GM18519 (cell line): ENCODE data around the gene ANKRD27.
"Not testable (repeated sequence)": the region's sequence is repeated elsewhere in the genome, so short reads cannot be mapped to it uniquely, and the experiment has no call there.

Experiments
- ATAC-seq: cut with Tn5 transposase; IDR thresholded peaks from one replicate; pipeline ENCODE4 v1.9.1; 2021; ENCODE audit warnings: mild to moderate bottlenecking, moderate library complexity; ENCODE audit not compliant: unreplicated experiment, low FRiP score

ANKRD27 gene

GRCh38 chr19:32656379-32656778 lies 18.6 kb downstream of the ANKRD27 start:
- not testable (repeated sequence) for ATAC-seq

- ATAC-seq = no peak
These were observed 21.4 kb downstream of the ANKRD27 start for GRCh38 chr19:32653599-32653915.

- no peak for ATAC-seq
These were observed 21.9 kb downstream of the ANKRD27 start for GRCh38 chr19:32652894-32653598.

- ATAC-seq = not testable (repeated sequence)
These were observed 22.6 kb downstream of the ANKRD27 start for GRCh38 chr19:32652331-32652730.

GRCh38 chr19:32651729-32652140 lies 23.2 kb downstream of the ANKRD27 start:
- ATAC-seq = no peak

GRCh38 chr19:32650671-32651070 lies 24.3 kb downstream of the ANKRD27 start:
- ATAC-seq = no peak

- ATAC-seq = no peak
These were observed 25.2 kb downstream of the ANKRD27 start for GRCh38 chr19:32649751-32650150.

GRCh38 chr19:32647361-32647760 lies 27.6 kb downstream of the ANKRD27 start:
- ATAC-seq = no peak

GRCh38 chr19:32646556-32646955 lies 28.4 kb downstream of the ANKRD27 start:
- no peak for ATAC-seq

GRCh38 chr19:32642771-32643170 lies 32.2 kb downstream of the ANKRD27 start:
- ATAC-seq = no peak

- no peak for ATAC-seq
These were observed 36.4 kb downstream of the ANKRD27 start for GRCh38 chr19:32638625-32639024.

GRCh38 chr19:32637480-32637879 lies 37.5 kb downstream of the ANKRD27 start:
- no peak for ATAC-seq

- no peak for ATAC-seq
These were observed 43.6 kb downstream of the ANKRD27 start for GRCh38 chr19:32631381-32631780.

GRCh38 chr19:32630338-32630737 lies 44.6 kb downstream of the ANKRD27 start:
- no peak for ATAC-seq

- no peak for ATAC-seq
These were observed 47.2 kb downstream of the ANKRD27 start for GRCh38 chr19:32627714-32628270.

GRCh38 chr19:32626969-32627368 lies 48.0 kb downstream of the ANKRD27 start:
- no peak for ATAC-seq

GRCh38 chr19:32624410-32624809 lies 50.6 kb downstream of the ANKRD27 start:
- no peak for ATAC-seq

- no peak for ATAC-seq
These were observed 53.0 kb downstream of the ANKRD27 start for GRCh38 chr19:32622002-32622401.

- ATAC-seq = no peak
These were observed 55.8 kb downstream of the ANKRD27 start for GRCh38 chr19:32619051-32619685.

GRCh38 chr19:32615569-32615968 lies 59.4 kb downstream of the ANKRD27 start:
- ATAC-seq = no peak

- no peak for ATAC-seq
These were observed 60.1 kb downstream of the ANKRD27 start for GRCh38 chr19:32614916-32615315.

GRCh38 chr19:32613008-32613407 lies 62.0 kb downstream of the ANKRD27 start:
- no peak for ATAC-seq
